HCEC 1CT (cell line): ENCODE data around the gene CACNA2D1.

Experiments
- DNase-seq: peaks from one replicate; pipeline ENCODE4 v3.0.0-alpha.2; 2017

Gene CACNA2D1

GRCh38 chr7:82211333-82211732, 232.2 kb downstream of the CACNA2D1 start:
- no peak for DNase-seq

- DNase-seq, result no peak
Observed at GRCh38 chr7:82210416-82211184, 233.0 kb downstream of the CACNA2D1 start.

GRCh38 chr7:82209179-82209747, 234.3 kb downstream of the CACNA2D1 start:
- DNase-seq, result no peak

- DNase-seq, result peak; percentile 79
Observed at GRCh38 chr7:82204694-82205093, 238.9 kb downstream of the CACNA2D1 start.

- no peak for DNase-seq
Observed at GRCh38 chr7:82202965-82203364, 240.6 kb downstream of the CACNA2D1 start.

GRCh38 chr7:82202107-82202506, 241.5 kb downstream of the CACNA2D1 start:
- DNase-seq, result no peak

GRCh38 chr7:82200601-82201000, 243.0 kb downstream of the CACNA2D1 start:
- DNase-seq, result no peak

GRCh38 chr7:82194016-82194643, 249.4 kb downstream of the CACNA2D1 start:
- DNase-seq, result peak; percentile 65

GRCh38 chr7:82188636-82189035, 254.9 kb downstream of the CACNA2D1 start:
- no peak for DNase-seq

GRCh38 chr7:82185443-82185842, 258.1 kb downstream of the CACNA2D1 start:
- DNase-seq, result no peak

GRCh38 chr7:82183634-82184033, 259.9 kb downstream of the CACNA2D1 start:
- peak; percentile 87 for DNase-seq

GRCh38 chr7:82179311-82179710, 264.3 kb downstream of the CACNA2D1 start:
- no peak for DNase-seq

GRCh38 chr7:82175319-82175718, 268.3 kb downstream of the CACNA2D1 start:
- DNase-seq, result no peak

GRCh38 chr7:82173400-82174021, 270.1 kb downstream of the CACNA2D1 start:
- DNase-seq, result no peak

GRCh38 chr7:82172881-82173280, 270.7 kb downstream of the CACNA2D1 start:
- peak; percentile 30 for DNase-seq

GRCh38 chr7:82172017-82172416, 271.6 kb downstream of the CACNA2D1 start:
- DNase-seq, result no peak

GRCh38 chr7:82167558-82168314, 275.8 kb downstream of the CACNA2D1 start:
- DNase-seq, result no peak

- DNase-seq, result no peak
Observed at GRCh38 chr7:82166260-82167015, 277.1 kb downstream of the CACNA2D1 start.

GRCh38 chr7:82164813-82165212, 278.8 kb downstream of the CACNA2D1 start:
- peak; percentile 84 for DNase-seq

GRCh38 chr7:82164410-82164809, 279.2 kb downstream of the CACNA2D1 start:
- no peak for DNase-seq

GRCh38 chr7:82163586-82163985, 280.0 kb downstream of the CACNA2D1 start:
- DNase-seq, result no peak

GRCh38 chr7:82162289-82162688, 281.3 kb downstream of the CACNA2D1 start:
- no peak for DNase-seq
